Effector CD4-positive, alpha-beta T cell (primary cell): ENCODE data around the gene ATG4D.
"Not testable (repeated sequence)": the region's sequence is repeated elsewhere in the genome, so short reads cannot be mapped to it uniquely, and the experiment has no call there.

ENCODE experiments used
- DNase-seq: peaks from one replicate; pipeline ENCODE4 v3.0.0-alpha.2; 2020

The ATG4D gene

GRCh38 chr19:10520652-10521318 is 22.9 kb upstream of the ATG4D start:
- DNase-seq: no peak

GRCh38 chr19:10521461-10522171 is 22.1 kb upstream of the ATG4D start:
- no peak for DNase-seq

- no peak for DNase-seq
Observed at GRCh38 chr19:10523135-10523636, 20.5 kb upstream of the ATG4D start.

GRCh38 chr19:10525636-10526035 is 18.1 kb upstream of the ATG4D start:
- no peak for DNase-seq

GRCh38 chr19:10526887-10527286 is 16.8 kb upstream of the ATG4D start:
- not testable (repeated sequence) for DNase-seq

- no peak for DNase-seq
Observed at GRCh38 chr19:10532457-10532856, 11.2 kb upstream of the ATG4D start.

- no peak for DNase-seq
Observed at GRCh38 chr19:10533646-10534386, 9.9 kb upstream of the ATG4D start.

GRCh38 chr19:10535613-10536012 is 8.1 kb upstream of the ATG4D start:
- DNase-seq: no peak

- DNase-seq: no peak
Observed at GRCh38 chr19:10537668-10538067, 6.0 kb upstream of the ATG4D start.

- DNase-seq: no peak
Observed at GRCh38 chr19:10538204-10538983, 5.3 kb upstream of the ATG4D start.

GRCh38 chr19:10539016-10539415 is 4.7 kb upstream of the ATG4D start:
- not testable (repeated sequence) for DNase-seq

GRCh38 chr19:10543059-10543419 is 665 bp upstream of the ATG4D start:
- DNase-seq: no peak

GRCh38 chr19:10544242-10544752 is 593 bp downstream of the ATG4D start:
- no peak for DNase-seq

- no peak for DNase-seq
Observed at GRCh38 chr19:10544753-10545251, 1.1 kb downstream of the ATG4D start.

- DNase-seq: no peak
Observed at GRCh38 chr19:10546817-10547216, 3.1 kb downstream of the ATG4D start.

- no peak for DNase-seq
Observed at GRCh38 chr19:10548746-10549276, 5.1 kb downstream of the ATG4D start.

- DNase-seq: no peak
Observed at GRCh38 chr19:10549733-10550132, 6.0 kb downstream of the ATG4D start.

GRCh38 chr19:10550336-10550735 is 6.6 kb downstream of the ATG4D start:
- no peak for DNase-seq

GRCh38 chr19:10551006-10551405 is 7.3 kb downstream of the ATG4D start:
- DNase-seq: not testable (repeated sequence)

GRCh38 chr19:10551698-10552301 is 8.1 kb downstream of the ATG4D start:
- no peak for DNase-seq

- no peak for DNase-seq
Observed at GRCh38 chr19:10552510-10553053, 8.9 kb downstream of the ATG4D start.
